ENCODE data around the gene TDRD3.
"Not testable (repeated sequence)": the region's sequence is repeated elsewhere in the genome, so short reads cannot be mapped to it uniquely, and the experiment has no call there.

Gene TDRD3

GRCh38 chr13:60396783-60397703 lies at the start of gene TDRD3:
TSS of gene TDRD3 (plus strand) at chr13:60397220. CDS start at chr13:60397365, 145 bp downstream.
- peak; percentile 58 to 65 for DNase-seq (ENCODE audit: low read depth in 2 of 2)

DNA sequence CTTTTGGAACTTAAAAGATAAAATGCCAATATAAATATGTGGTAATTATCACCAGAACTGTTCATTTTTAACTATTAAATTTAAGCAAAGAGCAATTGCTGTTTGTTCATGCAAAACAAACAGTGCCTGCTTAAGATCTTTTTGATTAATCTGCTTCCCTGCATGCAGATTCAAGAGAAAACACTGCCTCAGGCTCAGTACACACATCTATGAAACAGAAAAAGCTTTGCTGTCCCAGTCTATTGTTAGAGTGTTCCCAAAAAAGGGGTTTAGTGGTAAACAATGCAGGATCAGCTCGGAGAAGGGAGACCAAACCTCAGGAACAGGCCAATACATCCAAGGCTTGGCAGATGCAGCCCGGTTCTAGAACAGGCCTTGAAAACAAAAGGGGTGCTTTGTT lies 49.3 kb upstream of the TDRD3 start:
- no peak for DNase-seq (ENCODE audit: low read depth in 2 of 2)

DNA sequence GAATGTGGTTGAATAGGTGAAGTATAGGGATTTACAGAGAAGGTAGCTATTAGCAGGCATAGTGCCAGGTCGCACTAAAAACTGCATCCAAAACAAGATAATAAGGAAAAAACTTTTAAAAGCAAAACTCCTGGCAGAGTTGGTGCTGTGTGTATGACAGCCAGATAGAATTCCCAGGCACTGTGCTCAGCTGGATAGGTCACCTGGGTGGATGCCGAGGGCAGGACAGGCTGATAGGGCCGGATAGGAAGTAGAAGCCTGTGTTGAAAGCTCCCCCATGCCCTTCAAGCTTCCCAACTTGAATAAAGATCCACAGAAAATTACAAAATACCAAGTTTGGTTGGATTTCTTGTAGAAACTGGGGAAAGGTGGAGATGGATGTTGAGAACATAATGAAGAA lies 48.9 kb upstream of the TDRD3 start:
- DNase-seq (ENCODE audit: low read depth in 2 of 2) = no peak

GRCh38 chr13:60351326-60351725 lies 45.7 kb upstream of the TDRD3 start:
- no peak for DNase-seq (ENCODE audit: low read depth in 2 of 2)

- no peak for DNase-seq (ENCODE audit: low read depth in 2 of 2)
Observed at GRCh38 chr13:60351855-60352615, 45.0 kb upstream of the TDRD3 start.

DNA sequence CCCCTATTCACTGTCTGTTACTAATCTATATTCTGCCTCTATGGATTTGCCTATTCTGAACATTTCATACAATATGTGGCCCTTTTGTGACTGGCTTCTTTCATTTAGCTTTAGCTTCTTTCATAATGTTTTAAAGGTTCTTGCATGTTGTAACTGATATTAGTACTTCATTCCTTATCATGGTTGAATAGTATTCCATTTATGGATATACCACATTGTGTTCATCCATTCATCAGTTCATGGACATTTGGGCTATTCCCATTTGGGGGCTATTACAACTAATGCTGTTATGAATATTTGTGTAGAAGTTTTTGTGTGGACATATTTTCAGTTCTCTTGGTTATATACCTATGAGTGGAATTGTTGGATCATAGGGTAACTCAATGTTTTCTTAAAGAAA lies 44.4 kb upstream of the TDRD3 start:
- no peak for DNase-seq (ENCODE audit: low read depth in 2 of 2)

DNA sequence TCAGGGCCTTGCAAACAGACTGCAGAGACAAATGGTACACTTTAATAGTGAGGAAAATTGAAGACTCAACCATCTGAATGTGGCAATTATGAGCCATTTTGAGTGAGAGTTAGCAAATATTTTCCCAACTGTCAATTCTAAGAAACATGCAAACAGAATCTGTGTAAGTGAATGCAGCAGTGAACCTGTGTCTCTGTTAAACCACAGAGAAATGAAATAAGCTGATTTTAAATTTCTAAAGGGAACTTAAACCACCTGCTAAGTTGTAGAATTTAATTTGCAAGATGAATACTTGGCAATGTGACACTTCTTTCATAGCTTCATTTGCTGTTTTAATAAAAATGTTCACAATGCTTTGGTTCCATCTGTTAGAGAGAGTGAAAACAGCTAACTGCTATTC lies 42.0 kb upstream of the TDRD3 start:
- no peak for DNase-seq (ENCODE audit: low read depth in 2 of 2)

- DNase-seq (ENCODE audit: low read depth in 2 of 2) = no peak
Observed at GRCh38 chr13:60356970-60357369, 40.0 kb upstream of the TDRD3 start.

DNA sequence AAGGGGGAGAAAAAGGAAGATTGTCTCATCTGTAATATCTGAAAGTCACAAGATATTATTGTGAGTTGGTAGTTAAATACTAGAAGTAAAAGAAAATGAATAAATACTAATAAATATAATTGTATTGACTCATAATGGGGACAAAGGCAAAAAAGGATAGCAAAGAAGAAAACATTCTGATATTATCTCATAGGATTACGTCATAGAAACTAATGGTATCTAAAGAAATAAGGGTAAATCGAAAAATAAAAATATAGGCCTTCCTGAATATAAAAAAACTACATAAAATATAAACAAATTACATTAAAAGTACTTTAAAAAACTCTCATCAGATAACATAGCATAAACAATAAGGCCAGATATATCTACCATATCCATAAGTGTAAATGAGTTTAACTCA lies 38.6 kb upstream of the TDRD3 start:
- no peak for DNase-seq (ENCODE audit: low read depth in 2 of 2)

- no peak for DNase-seq (ENCODE audit: low read depth in 2 of 2)
Observed at GRCh38 chr13:60363288-60363687, 33.7 kb upstream of the TDRD3 start.

DNA sequence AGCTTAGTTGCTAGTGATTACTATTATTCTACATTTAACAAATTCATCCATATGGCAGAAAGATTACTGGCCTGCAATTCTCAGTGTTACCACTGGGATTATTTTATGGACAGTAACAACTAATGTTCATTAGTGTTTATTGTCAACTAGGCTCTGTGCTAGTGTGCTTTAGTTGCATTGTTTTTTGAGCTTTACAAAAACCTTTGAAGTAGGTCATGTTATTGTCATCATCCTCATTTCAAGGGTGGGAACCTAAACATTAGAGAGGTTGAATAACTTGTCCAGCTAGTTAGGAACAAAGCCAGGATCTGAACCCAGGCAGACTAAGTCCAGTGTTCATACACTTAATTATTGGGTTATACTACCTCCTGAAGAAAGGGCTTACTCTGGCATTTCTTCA lies 27.8 kb upstream of the TDRD3 start:
- no peak for DNase-seq (ENCODE audit: low read depth in 2 of 2)

GRCh38 chr13:60370343-60370742 lies 26.7 kb upstream of the TDRD3 start:
- no peak for DNase-seq (ENCODE audit: low read depth in 2 of 2)

- DNase-seq (ENCODE audit: low read depth in 2 of 2) = no peak
Observed at GRCh38 chr13:60372141-60372540, 24.9 kb upstream of the TDRD3 start.

- not testable (repeated sequence) for DNase-seq (ENCODE audit: low read depth in 2 of 2)
Observed at GRCh38 chr13:60379282-60379681, 17.7 kb upstream of the TDRD3 start.

GRCh38 chr13:60379837-60380565 lies 17.0 kb upstream of the TDRD3 start:
- no peak for DNase-seq (ENCODE audit: low read depth in 2 of 2)

GRCh38 chr13:60384911-60385310 lies 12.1 kb upstream of the TDRD3 start:
- DNase-seq (ENCODE audit: low read depth in 2 of 2) = no peak

DNA sequence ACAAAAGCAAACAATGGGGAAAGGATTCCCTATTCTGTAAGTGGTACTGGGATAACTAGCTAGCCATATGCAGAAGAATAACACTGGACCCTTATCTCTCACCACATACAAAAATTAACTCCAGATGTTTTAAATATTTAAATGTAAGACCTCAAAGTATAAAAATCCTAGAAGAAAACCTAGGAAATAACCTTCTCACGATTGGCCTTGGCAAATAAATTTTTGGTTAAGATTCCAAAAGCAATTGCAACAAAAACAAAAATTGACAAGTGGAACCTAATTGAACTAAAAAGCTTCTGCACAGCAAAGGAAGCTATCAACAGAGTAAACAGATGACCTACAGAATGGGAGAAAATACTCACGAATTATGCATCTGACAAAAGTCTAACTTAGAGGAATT lies 10.8 kb upstream of the TDRD3 start:
- DNase-seq (ENCODE audit: low read depth in 2 of 2) = no peak

GRCh38 chr13:60392131-60392530 lies 4.9 kb upstream of the TDRD3 start:
- no peak for DNase-seq (ENCODE audit: low read depth in 2 of 2)

- peak; percentile 77 to 80 for DNase-seq (ENCODE audit: low read depth in 2 of 2)
Observed at GRCh38 chr13:60395971-60396782, 843 bp upstream of the TDRD3 start.

DNA sequence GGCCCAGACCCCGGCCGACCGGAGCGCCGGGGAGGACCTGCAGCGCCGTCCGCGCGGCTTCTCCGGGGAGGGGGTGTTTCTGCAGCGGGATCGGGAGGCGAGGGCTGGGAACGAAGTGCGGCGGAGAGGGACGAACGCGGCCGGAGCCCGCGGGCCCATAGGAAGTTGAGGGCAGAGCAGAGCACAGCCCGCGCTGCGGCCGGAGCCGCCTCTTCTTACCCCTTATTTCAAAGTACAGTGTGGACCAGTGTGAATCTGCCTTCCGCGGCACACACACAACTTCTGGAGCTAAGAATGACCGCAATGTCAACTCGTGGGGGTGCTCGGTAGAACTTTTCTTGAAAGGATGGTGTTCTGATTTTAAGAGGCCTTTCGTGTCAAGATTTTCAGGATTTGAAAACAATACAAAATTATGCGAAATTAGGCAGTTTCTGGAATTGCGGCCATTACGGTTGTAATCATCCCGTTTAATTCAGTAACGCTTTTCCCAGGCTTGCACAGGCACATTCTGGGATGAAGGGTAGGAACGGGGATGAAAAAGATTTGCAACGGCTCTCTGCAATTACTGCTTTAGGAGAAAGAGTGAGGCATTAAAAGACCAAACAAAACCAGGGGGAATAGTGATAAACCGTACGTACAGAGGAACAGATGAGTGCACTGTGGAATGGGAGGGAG lies 821 bp downstream of the TDRD3 start:
- peak in 1 of 2 donors; percentile 39 for DNase-seq (ENCODE audit: low read depth in 2 of 2)

- DNase-seq (ENCODE audit: low read depth in 2 of 2) = no peak
Observed at GRCh38 chr13:60398379-60398891, 1.4 kb downstream of the TDRD3 start.

All from stimulated activated CD8-positive, alpha-beta memory T cell treated with anti-CD3 and anti-CD28 coated beads, Interleukin-2, amount 100 ng/mL, for 48 hours (primary cell).